Fibroblast of lung (primary cell): ENCODE data around the gene EEF1G. TPM values are rescaled to one million over a fixed set of nuclear protein-coding genes. Genes with fewer than 3 reads are reported as not detected.
"Not testable (repeated sequence)": the region's sequence is repeated elsewhere in the genome, so short reads cannot be mapped to it uniquely, and the experiment has no call there.

Source experiments
- DNase-seq, 2 donors: peaks; one replicate each; pipeline versions ENCODE4 v3.0.0 to v3.0.0-alpha.2; 2010; ENCODE audit warnings: low read depth in 2 of 2
- H2AFZ ChIP-seq: 2 replicates; pipeline ENCODE4 v1.5.1; 2012; ENCODE audit warnings: low read length, control low read depth, inconsistent platforms
- H3K27ac ChIP-seq: 2 replicates; pipeline ENCODE4 v1.5.1; 2011; ENCODE audit warnings: low read length, control low read depth; ENCODE audit not compliant: insufficient read depth
- H3K27me3 ChIP-seq: 2 replicates; pipeline ENCODE4 v1.5.1; 2011; ENCODE audit warnings: mild to moderate bottlenecking, low read length; ENCODE audit not compliant: control insufficient read depth, insufficient read depth
- H3K36me3 ChIP-seq: 2 replicates; pipeline ENCODE4 v1.5.1; 2011; ENCODE audit warnings: low read length; ENCODE audit not compliant: control insufficient read depth, insufficient read depth
- H3K4me1 ChIP-seq: 2 replicates; pipeline ENCODE4 v1.5.1; 2011; ENCODE audit warnings: low read length; ENCODE audit not compliant: control insufficient read depth, insufficient read depth; ENCODE audit errors: extremely low read depth
- H3K4me2 ChIP-seq: 2 replicates; pipeline ENCODE4 v1.5.1; 2011; ENCODE audit warnings: low read length, control low read depth; ENCODE audit not compliant: insufficient read depth; ENCODE audit errors: extremely low read depth
- H3K4me3 ChIP-seq, 4 experiments: fragments of 200-600 bp in 1 of 4; sonication (generic) in 1 of 4; replicated peaks in 1 of 4; 2 replicates each; pipeline ENCODE4 v1.5.1; 2011 to 2016; ENCODE audit warnings: low read length in 4 of 4, low read depth in 3 of 4, mild to moderate bottlenecking in 3 of 4, control low read depth in 2 of 4, inconsistent platforms in 1 of 4, mixed read lengths in 1 of 4; ENCODE audit not compliant: insufficient read depth in 1 of 4; ENCODE audit errors: control extremely low read depth in 1 of 4
- H3K79me2 ChIP-seq: 2 replicates; pipeline ENCODE4 v1.5.1; 2012; ENCODE audit warnings: mild to moderate bottlenecking, low read length, inconsistent platforms; ENCODE audit not compliant: control insufficient read depth, insufficient read depth
- H3K9ac ChIP-seq: 2 replicates; pipeline ENCODE4 v1.5.1; 2011; ENCODE audit warnings: mild to moderate bottlenecking, low read length, control low read depth; ENCODE audit not compliant: insufficient read depth
- H3K9me3 ChIP-seq: 2 replicates; pipeline ENCODE4 v1.5.1; 2012; ENCODE audit warnings: low read depth, low read length; ENCODE audit not compliant: control insufficient read depth, insufficient read depth
- H4K20me1 ChIP-seq: 2 replicates; pipeline ENCODE4 v1.5.1; 2011; ENCODE audit warnings: low read length; ENCODE audit not compliant: control insufficient read depth, insufficient read depth; ENCODE audit errors: extremely low read depth
- EZH2 ChIP-seq: IDR thresholded peaks from 2 replicates; pipeline ENCODE4 v1.5.1; 2012; ENCODE audit warnings: low read length, control low read depth, mild to moderate bottlenecking; ENCODE audit errors: missing control alignments
- polyA plus RNA-seq, 2 donors: library from polyadenylated mRNA; depleted of rRNA in 1 of 2; stranded (reverse) in 1 of 2; unstranded in 1 of 2; fragments of >200 nt; gene quantifications; 2 replicates each; pipeline ENCODE4 v1.2.1, GENCODE V29; 2011 to 2012; ENCODE audit warnings: missing spikeins in 1 of 2
- total RNA-seq: library from RNA; depleted of rRNA; stranded (reverse); fragments of >200 nt; gene quantifications from 2 replicates; pipeline ENCODE4 v1.2.1, GENCODE V29; 2014
- TF ChIP-seq, protein P1 (sequence below), 2 donors: IDR thresholded peaks in 1 of 2; conservative IDR thresholded peaks in 1 of 2; 1 replicate in 1 of 2; 2 replicates in 1 of 2; pipeline ENCODE4 v1.5.1; 2011 to 2012; ENCODE audit warnings: low read length in 2 of 2, control low read depth in 1 of 2, inconsistent platforms in 1 of 2, low read depth in 1 of 2, mild to moderate bottlenecking in 1 of 2

The EEF1G gene
- total and polyA plus RNA-seq, 2 donors (not counting 1 experiment from before 2014, with no cell fraction given): 1,308 to 1,405 TPM

DNA sequence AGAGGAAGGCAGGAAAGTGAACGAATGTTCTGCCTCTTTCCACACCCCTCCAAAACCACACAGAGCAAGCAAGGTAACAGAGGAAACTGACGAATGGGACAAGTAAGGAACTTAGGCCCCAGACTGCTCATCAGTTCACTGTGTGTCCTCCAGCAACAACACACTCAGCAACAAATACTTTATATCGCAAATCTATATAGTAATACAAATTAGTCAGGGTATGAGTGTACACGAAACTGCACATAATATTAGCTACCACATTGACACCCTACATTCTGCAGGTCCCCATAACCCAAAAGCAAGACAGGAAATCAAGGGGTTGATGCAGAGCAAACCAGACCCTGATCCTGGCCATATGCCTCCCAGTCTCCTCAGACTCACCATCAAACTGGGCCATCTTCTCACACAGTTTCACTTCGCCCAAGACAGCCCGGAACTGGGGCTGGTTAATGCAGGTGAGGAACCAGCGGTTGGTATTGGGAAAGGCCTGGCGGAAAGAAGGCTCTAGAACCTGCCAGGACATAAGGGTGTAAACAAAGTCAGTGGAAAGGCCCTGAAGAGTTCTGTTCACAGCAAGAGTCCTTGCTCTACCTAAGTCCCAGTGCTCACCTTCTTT, 6.6 kb downstream of the EEF1G start:
- H3K9me3 ChIP-seq: no peaks in the 10 kb centered on the region
- H3K27ac ChIP-seq: no peak overlapping the region
- H3K36me3 ChIP-seq: peaks cover 22% of the 10 kb centered on the region
- TF ChIP-seq, protein P1, sequence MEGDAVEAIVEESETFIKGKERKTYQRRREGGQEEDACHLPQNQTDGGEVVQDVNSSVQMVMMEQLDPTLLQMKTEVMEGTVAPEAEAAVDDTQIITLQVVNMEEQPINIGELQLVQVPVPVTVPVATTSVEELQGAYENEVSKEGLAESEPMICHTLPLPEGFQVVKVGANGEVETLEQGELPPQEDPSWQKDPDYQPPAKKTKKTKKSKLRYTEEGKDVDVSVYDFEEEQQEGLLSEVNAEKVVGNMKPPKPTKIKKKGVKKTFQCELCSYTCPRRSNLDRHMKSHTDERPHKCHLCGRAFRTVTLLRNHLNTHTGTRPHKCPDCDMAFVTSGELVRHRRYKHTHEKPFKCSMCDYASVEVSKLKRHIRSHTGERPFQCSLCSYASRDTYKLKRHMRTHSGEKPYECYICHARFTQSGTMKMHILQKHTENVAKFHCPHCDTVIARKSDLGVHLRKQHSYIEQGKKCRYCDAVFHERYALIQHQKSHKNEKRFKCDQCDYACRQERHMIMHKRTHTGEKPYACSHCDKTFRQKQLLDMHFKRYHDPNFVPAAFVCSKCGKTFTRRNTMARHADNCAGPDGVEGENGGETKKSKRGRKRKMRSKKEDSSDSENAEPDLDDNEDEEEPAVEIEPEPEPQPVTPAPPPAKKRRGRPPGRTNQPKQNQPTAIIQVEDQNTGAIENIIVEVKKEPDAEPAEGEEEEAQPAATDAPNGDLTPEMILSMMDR (conservative IDR thresholded peaks at IDR 0.05 in 1 of 2, IDR thresholded peaks at IDR 0.05 in 1 of 2; ENCODE audit: low read depth in 1 of 2, low read length in 2 of 2): no peak
- TF ChIP-seq EZH2: no peak
- H4K20me1 ChIP-seq: no peaks in the 10 kb centered on the region
- peaks cover 11% of the 10 kb centered on the region for H3K4me1 ChIP-seq
- DNase-seq: no peak
- peaks cover 72% of the 10 kb centered on the region for H3K79me2 ChIP-seq
- H3K4me3 ChIP-seq: no peak overlapping the region
- H3K4me2 ChIP-seq: no peak overlapping the region
- H3K27me3 ChIP-seq: no peaks in the 10 kb centered on the region
- H3K9ac ChIP-seq: no peak overlapping the region
- no peak overlapping the region for H2AFZ ChIP-seq

DNA sequence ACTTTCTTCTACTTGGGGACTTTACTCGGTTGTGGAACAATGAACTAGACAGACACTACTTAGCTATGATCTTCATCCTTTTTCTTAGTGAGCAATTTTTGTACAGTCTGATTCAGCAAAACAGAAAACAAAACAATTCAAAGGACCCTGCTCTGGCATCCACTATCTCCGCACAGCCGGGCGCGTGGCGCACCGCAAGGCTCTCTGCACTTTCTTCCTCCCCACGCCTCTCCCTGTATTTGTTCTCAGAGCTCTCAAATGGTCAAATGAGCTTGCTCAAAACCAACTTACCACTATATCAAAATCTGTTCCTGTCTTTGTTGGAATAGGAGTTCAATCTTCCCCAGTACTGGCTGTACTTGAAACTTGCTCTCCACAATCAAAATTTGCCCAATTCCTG, 7.4 kb downstream of the EEF1G start:
- Histone ChIP-seq H3K4me1 (peaks cover 4% of the 10 kb centered on the region), H3K27ac (no peak overlapping the region), H4K20me1 (no peaks in the 10 kb centered on the region), H3K27me3 (no peaks in the 10 kb centered on the region), H3K4me2 (no peak overlapping the region), H3K9ac (no peak overlapping the region), H3K79me2 (peaks cover 63% of the 10 kb centered on the region), H3K4me3 (no peak overlapping the region), H2AFZ (no peak overlapping the region), H3K36me3 (peaks cover 19% of the 10 kb centered on the region), H3K9me3 (no peaks in the 10 kb centered on the region)
- TF ChIP-seq, protein P1 (conservative IDR thresholded peaks at IDR 0.05 in 1 of 2, IDR thresholded peaks at IDR 0.05 in 1 of 2; ENCODE audit: low read depth in 1 of 2, low read length in 2 of 2): no peak
- no peak for TF ChIP-seq EZH2
- no peak for DNase-seq

GRCh38 chr11:62565100-62565802, 8.4 kb downstream of the EEF1G start:
- no peak for TF ChIP-seq EZH2
- TF ChIP-seq, protein P1 (conservative IDR thresholded peaks at IDR 0.05 in 1 of 2, IDR thresholded peaks at IDR 0.05 in 1 of 2; ENCODE audit: low read depth in 1 of 2, low read length in 2 of 2): no peak
- DNase-seq: no peak
- no peak overlapping the region for H3K9ac ChIP-seq
- no peak overlapping the region for H3K4me3 ChIP-seq
- H3K79me2 ChIP-seq: peaks cover 55% of the 10 kb centered on the region
- peaks cover 15% of the 10 kb centered on the region for H3K36me3 ChIP-seq
- no peak overlapping the region for H2AFZ ChIP-seq
- no peaks in the 10 kb centered on the region for H3K9me3 ChIP-seq
- H3K27me3 ChIP-seq: no peaks in the 10 kb centered on the region
- no peak overlapping the region for H3K4me2 ChIP-seq
- H3K4me1 ChIP-seq: peaks cover 7% of the 10 kb centered on the region
- H3K27ac ChIP-seq: no peak overlapping the region
- H4K20me1 ChIP-seq: no peaks in the 10 kb centered on the region

- peaks cover 17% of the 10 kb centered on the region for H3K36me3 ChIP-seq
- H2AFZ ChIP-seq, H3K27me3 ChIP-seq, H3K27ac ChIP-seq, H4K20me1 ChIP-seq, H3K9me3 ChIP-seq, H3K9ac ChIP-seq, H3K4me3 ChIP-seq, H3K4me2 ChIP-seq, DNase-seq: not testable (repeated sequence)
- H3K79me2 ChIP-seq: peaks cover 45% of the 10 kb centered on the region
- H3K4me1 ChIP-seq: peaks cover 20% of the 10 kb centered on the region
Measured at GRCh38 chr11:62561677-62562230, 11.9 kb downstream of the EEF1G start.
